ENCODE results near the gene STON2. TPM values are rescaled to one million over a fixed set of nuclear protein-coding genes. Genes with fewer than 3 reads are reported as not detected.

STON2 gene
- total and polyA plus RNA-seq, 4 donors, result 3.1 to 27.6 (median 15.2) TPM

DNA sequence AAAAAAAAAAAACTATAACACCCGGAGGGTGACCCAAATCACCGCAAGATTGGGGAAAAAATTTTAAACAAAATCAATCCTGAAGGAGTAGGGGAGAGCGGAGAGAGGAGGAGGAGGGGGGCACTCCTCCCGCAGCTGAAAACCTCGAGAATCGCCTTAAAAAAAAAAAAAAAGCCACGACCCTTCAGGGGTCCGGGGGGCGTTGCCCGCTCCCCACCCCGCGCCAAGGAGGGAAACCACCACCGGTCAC is 179.6 kb downstream of the STON2 start:
- peaks cover 2 to 14% (median 7%) of the 10 kb centered on the region in 5 donors for H3K4me1 ChIP-seq (ENCODE audit: control insufficient read depth in 5 of 5, insufficient read depth in 5 of 5, low read length in 5 of 5)
- peaks cover 3 to 4% (median 3%) of the 10 kb centered on the region in 4 donors for H3K36me3 ChIP-seq (ENCODE audit: control insufficient read depth in 4 of 4, insufficient read depth in 4 of 4, low read length in 4 of 4)
- no peak for TF ChIP-seq CTCF (IDR thresholded peaks at IDR 0.05; ENCODE audit: control extremely low read depth, extremely low read depth)
- WGBS, 2 donors, result 0% methylated on average over 12 to 13 of the region's 13 CpGs
- peak overlapping the region; percentile 85 to 92 for H3K9ac ChIP-seq (ENCODE audit: insufficient read depth in 1 of 2, low read length in 2 of 2)
- no peaks in the 10 kb centered on the region for H3K27me3 ChIP-seq (ENCODE audit: control insufficient read depth in 3 of 3, insufficient read depth in 3 of 3, low read length in 2 of 3)
- peak overlapping the region; percentile 72 for H3K4me3 ChIP-seq
- H3K27ac ChIP-seq (ENCODE audit: low read depth in 1 of 2, low read length in 1 of 2), result peak overlapping the region; percentile 97 to 98
- ATAC-seq (ENCODE audit: insufficient read depth, low FRiP score) (no peak), DNase-seq (no peak)
- no peaks in the 10 kb centered on the region for H3K9me3 ChIP-seq (ENCODE audit: control insufficient read depth in 4 of 4, insufficient read depth in 3 of 4, low read length in 3 of 4)

DNA sequence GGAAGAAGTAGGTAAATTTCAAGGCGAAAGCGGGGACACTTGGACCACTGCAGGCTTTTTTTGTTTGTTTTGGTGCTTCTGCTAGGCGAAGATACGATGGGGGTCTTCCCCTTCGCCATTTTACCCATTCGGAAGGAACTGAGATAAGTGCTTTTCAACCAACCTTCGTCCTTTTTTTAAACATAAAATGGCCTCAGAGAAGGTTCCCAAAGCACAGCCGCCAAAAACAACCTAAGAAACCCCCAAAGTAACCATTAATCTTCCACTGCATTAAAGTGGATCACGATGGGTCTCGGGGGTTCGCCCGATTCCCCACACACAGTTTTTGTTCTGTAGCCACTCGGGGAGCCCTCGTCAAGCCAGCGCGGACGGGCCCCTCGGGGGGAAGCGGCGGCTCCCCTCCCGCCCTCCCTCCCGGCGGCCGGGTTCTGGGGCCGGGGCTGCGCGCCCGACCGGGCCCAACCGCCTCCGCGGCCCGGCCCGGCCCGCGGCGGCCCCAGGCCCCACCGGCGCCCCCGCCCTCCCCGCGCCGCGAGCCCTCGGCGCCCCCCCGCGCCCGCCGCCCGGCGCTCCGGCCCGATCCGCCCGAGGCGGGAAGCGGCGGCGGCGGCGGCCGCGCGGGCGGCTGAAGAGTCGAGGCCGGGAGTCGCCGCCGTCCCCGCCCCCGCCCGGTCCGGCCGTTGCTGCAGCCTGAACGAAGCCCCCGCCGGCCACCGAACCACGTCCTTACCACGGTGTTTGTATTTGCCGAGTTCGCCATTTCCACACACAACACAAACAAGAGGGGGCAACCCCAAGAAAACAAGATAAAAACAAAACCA is 180.2 kb downstream of the STON2 start:
- DNase-seq (peak; percentile 47 to 77 (median 65)), ATAC-seq (ENCODE audit: insufficient read depth, low FRiP score) (no peak)
- 0 to 1% methylated on average over 29 to 84 of the region's 84 CpGs for WGBS, 2 donors
- Histone ChIP-seq H3K27me3 (ENCODE audit: control insufficient read depth in 3 of 3, insufficient read depth in 3 of 3, low read length in 2 of 3) (no peaks in the 10 kb centered on the region), H3K4me1 (ENCODE audit: control insufficient read depth in 5 of 5, insufficient read depth in 5 of 5, low read length in 5 of 5) (peaks cover 2 to 14% (median 7%) of the 10 kb centered on the region in 5 donors), H3K4me3 (peak overlapping the region; percentile 72), H3K9me3 (ENCODE audit: control insufficient read depth in 4 of 4, insufficient read depth in 3 of 4, low read length in 3 of 4) (no peaks in the 10 kb centered on the region), H3K9ac (ENCODE audit: insufficient read depth in 1 of 2, low read length in 2 of 2) (peak overlapping the region; percentile 100), H3K36me3 (ENCODE audit: control insufficient read depth in 4 of 4, insufficient read depth in 4 of 4, low read length in 4 of 4) (peaks cover 3 to 4% (median 3%) of the 10 kb centered on the region in 4 donors), H3K27ac (ENCODE audit: low read depth in 1 of 2, low read length in 1 of 2) (peak overlapping the region; percentile 97 to 99)
- no peak for TF ChIP-seq CTCF (IDR thresholded peaks at IDR 0.05; ENCODE audit: control extremely low read depth, extremely low read depth)

DNA sequence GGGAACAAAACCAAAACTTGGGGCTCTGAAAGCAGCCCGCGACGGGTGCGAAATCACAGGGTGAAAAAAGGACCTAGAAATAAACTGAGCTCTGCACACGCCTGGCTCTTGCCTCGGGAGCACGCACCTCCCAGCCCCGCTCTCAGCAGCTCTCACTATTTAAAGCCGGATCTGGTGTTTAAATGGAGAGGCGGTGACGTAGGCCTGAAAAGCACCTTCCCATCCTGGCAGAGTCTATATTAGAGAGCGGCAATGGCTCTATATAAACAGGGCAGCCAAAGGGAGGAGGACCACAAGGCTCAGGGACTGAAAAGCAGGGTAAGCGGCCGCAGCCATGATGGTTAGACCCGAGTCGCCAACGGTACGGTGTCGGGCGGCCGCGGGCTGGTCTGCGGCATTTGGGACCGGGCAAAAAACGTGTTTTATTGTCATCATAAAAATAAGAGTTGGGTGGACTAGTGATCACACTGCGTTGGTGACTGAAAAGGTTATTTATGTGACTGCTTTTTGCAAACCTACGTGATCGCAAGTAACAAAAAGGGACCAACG is 180.8 kb downstream of the STON2 start:
- peaks cover 2 to 14% (median 7%) of the 10 kb centered on the region in 5 donors for H3K4me1 ChIP-seq (ENCODE audit: control insufficient read depth in 5 of 5, insufficient read depth in 5 of 5, low read length in 5 of 5)
- peak overlapping the region; percentile 95 to 99 for H3K27ac ChIP-seq (ENCODE audit: low read depth in 1 of 2, low read length in 1 of 2)
- peaks cover 3 to 6% (median 3%) of the 10 kb centered on the region in 4 donors for H3K36me3 ChIP-seq (ENCODE audit: control insufficient read depth in 4 of 4, insufficient read depth in 4 of 4, low read length in 4 of 4)
- peak overlapping the region; percentile 46 for H3K4me3 ChIP-seq
- H3K9me3 ChIP-seq (ENCODE audit: control insufficient read depth in 4 of 4, insufficient read depth in 3 of 4, low read length in 3 of 4), result no peaks in the 10 kb centered on the region
- ATAC-seq (ENCODE audit: insufficient read depth, low FRiP score), result peak; percentile 55
- peak; percentile 96 to 99 (median 99) for DNase-seq
- TF ChIP-seq CTCF (IDR thresholded peaks at IDR 0.05; ENCODE audit: control extremely low read depth, extremely low read depth), result no peak
- H3K27me3 ChIP-seq (ENCODE audit: control insufficient read depth in 3 of 3, insufficient read depth in 3 of 3, low read length in 2 of 3), result no peaks in the 10 kb centered on the region
- WGBS, 2 donors, result 0 to 1% methylated on average over 29 of the region's 29 CpGs
- H3K9ac ChIP-seq (ENCODE audit: insufficient read depth in 1 of 2, low read length in 2 of 2), result peak overlapping the region; percentile 100
